ENCODE measurements around the gene ANKRD10.

- TF ChIP-seq CTCF (IDR thresholded peaks at IDR 0.05) (no peak), POLR2A (IDR thresholded peaks at IDR 0.05) (no peak)
These were observed 41.0 kb downstream of the ANKRD10 start for GRCh38 chr13:110873639-110874507.
